SU-DHL-6 (cell line): ENCODE data around the gene CYTH1.

ENCODE experiments used
- CTCF ChIP-seq: fragments of 200-600 bp; sonication (generic); IDR thresholded peaks from one replicate; pipeline ENCODE4 v1.5.1; 2017; ENCODE audit warnings: antibody characterized with exemption, mild to moderate bottlenecking, low read length, moderate library complexity; ENCODE audit not compliant: insufficient read depth, poor library complexity, severe bottlenecking
- EZH2phosphoT487 ChIP-seq: fragments of 200-600 bp; sonication (generic), shearing (Covaris generic); conservative IDR thresholded peaks from 2 replicates; pipeline ENCODE4 v1.6.1; 2018; ENCODE audit warnings: mild to moderate bottlenecking, antibody characterized with exemption, low read length, moderate library complexity, mixed read lengths

GRCh38 chr17:78669975-78670518 lies 112.0 kb downstream of the CYTH1 start:
- TF ChIP-seq CTCF: no peak
- TF ChIP-seq EZH2phosphoT487: no peak
